Mesenchymal stem cell (in vitro differentiated cells and primary cell): ENCODE results near the gene SLC35F4.

ENCODE experiments used
- DNase-seq: peaks from one replicate; pipeline ENCODE4 v3.0.0-alpha.2; 2013
- H2AFZ ChIP-seq: one replicate; pipeline ENCODE4 v1.6.1; 2013; ENCODE audit warnings: low read depth, mild to moderate bottlenecking, control low read depth, inconsistent platforms, low read length, moderate library complexity
- H2AK5ac ChIP-seq: 2 replicates; pipeline ENCODE4 v1.6.1; 2013; ENCODE audit warnings: low read length, moderate library complexity, mild to moderate bottlenecking, inconsistent platforms; ENCODE audit not compliant: severe bottlenecking
- H2BK120ac ChIP-seq: one replicate; pipeline ENCODE4 v1.6.1; 2013; ENCODE audit warnings: low read depth, mild to moderate bottlenecking, inconsistent platforms, low read length, moderate library complexity
- H2BK12ac ChIP-seq, 2 experiments: one replicate each; pipeline ENCODE4 v1.6.1; 2013; ENCODE audit warnings: inconsistent platforms in 2 of 2, low read length in 2 of 2, mild to moderate bottlenecking in 2 of 2, moderate library complexity in 2 of 2, control low read depth in 1 of 2
- H2BK15ac ChIP-seq: one replicate; pipeline ENCODE4 v1.6.1; 2013; ENCODE audit warnings: mild to moderate bottlenecking, low read depth, inconsistent platforms; ENCODE audit not compliant: poor library complexity, severe bottlenecking
- H2BK5ac ChIP-seq: 2 replicates; pipeline ENCODE4 v1.6.1; 2013; ENCODE audit warnings: low read depth, mild to moderate bottlenecking, low read length, control low read depth, inconsistent platforms; ENCODE audit not compliant: poor library complexity, severe bottlenecking
- H3K14ac ChIP-seq, 2 experiments: one replicate each; pipeline ENCODE4 v1.6.1; 2013; ENCODE audit warnings: inconsistent platforms in 2 of 2, low read length in 2 of 2, control low read depth in 1 of 2, mild to moderate bottlenecking in 1 of 2, moderate library complexity in 1 of 2
- H3K18ac ChIP-seq, 2 experiments: one replicate each; pipeline ENCODE4 v1.6.1; 2013; ENCODE audit warnings: inconsistent platforms in 2 of 2, low read length in 2 of 2, control low read depth in 1 of 2, low read depth in 1 of 2, mild to moderate bottlenecking in 1 of 2
- H3K23ac ChIP-seq, 2 experiments: one replicate each; pipeline ENCODE4 v1.6.1; 2013; ENCODE audit warnings: inconsistent platforms in 2 of 2, low read length in 2 of 2, mild to moderate bottlenecking in 2 of 2, moderate library complexity in 2 of 2, control low read depth in 1 of 2
- H3K27ac ChIP-seq: 2 replicates; pipeline ENCODE4 v1.5.1; 2013; ENCODE audit warnings: mild to moderate bottlenecking, moderate library complexity, low read length, control low read depth, inconsistent platforms; ENCODE audit not compliant: poor library complexity, severe bottlenecking
- H3K27me3 ChIP-seq, 2 experiments: 2 replicates each; pipeline versions ENCODE4 v1.6.1 to v1.7.0; 2013; ENCODE audit warnings: low read length in 2 of 2, mild to moderate bottlenecking in 2 of 2, moderate library complexity in 2 of 2, control low read depth in 1 of 2, inconsistent platforms in 1 of 2; ENCODE audit not compliant: control insufficient read depth in 1 of 2, insufficient read depth in 1 of 2
- H3K36me3 ChIP-seq, 2 experiments: 2 replicates each; pipeline versions ENCODE4 v1.6.1 to v1.7.0; 2013; ENCODE audit warnings: low read length in 2 of 2, control low read depth in 1 of 2, inconsistent platforms in 1 of 2, low read depth in 1 of 2, mild to moderate bottlenecking in 1 of 2; ENCODE audit not compliant: insufficient read depth in 2 of 2, control insufficient read depth in 1 of 2
- H3K4ac ChIP-seq, 2 experiments: one replicate each; pipeline ENCODE4 v1.6.1; 2013; ENCODE audit warnings: inconsistent platforms in 2 of 2, low read length in 2 of 2, mild to moderate bottlenecking in 2 of 2, moderate library complexity in 2 of 2, control low read depth in 1 of 2, low read depth in 1 of 2
- H3K4me1 ChIP-seq: 2 replicates; pipeline ENCODE4 v1.6.1; 2013; ENCODE audit warnings: low read depth, low read length, control low read depth; ENCODE audit not compliant: control insufficient read depth, insufficient read depth
- H3K4me2 ChIP-seq: 2 replicates; pipeline ENCODE4 v1.6.1; 2013; ENCODE audit warnings: low read length, mild to moderate bottlenecking, inconsistent platforms; ENCODE audit not compliant: poor library complexity, severe bottlenecking
- H3K4me3 ChIP-seq, 2 experiments: 2 replicates each; pipeline versions ENCODE4 v1.5.1 to v1.7.0; 2013; ENCODE audit warnings: low read length in 2 of 2, mild to moderate bottlenecking in 2 of 2, control low read depth in 1 of 2, low read depth in 1 of 2; ENCODE audit not compliant: insufficient read depth in 1 of 2
- H3K79me1 ChIP-seq: replicated peaks from 2 replicates; pipeline ENCODE4 v1.6.1; 2013; ENCODE audit warnings: mild to moderate bottlenecking, control low read depth, low read length, inconsistent platforms; ENCODE audit not compliant: poor library complexity, severe bottlenecking
- H3K9ac ChIP-seq: 2 replicates; pipeline ENCODE4 v1.7.0; 2013; ENCODE audit warnings: mild to moderate bottlenecking, low read length, moderate library complexity
- H3K9me3 ChIP-seq: 2 replicates; pipeline ENCODE4 v1.7.0; 2013; ENCODE audit warnings: mild to moderate bottlenecking, low read length; ENCODE audit not compliant: control insufficient read depth
- H4K8ac ChIP-seq: one replicate; pipeline ENCODE4 v1.6.1; 2013; ENCODE audit warnings: inconsistent platforms, mild to moderate bottlenecking, low read length, moderate library complexity
- H4K91ac ChIP-seq: one replicate; pipeline ENCODE4 v1.6.1; 2013; ENCODE audit warnings: mild to moderate bottlenecking, low read length, inconsistent platforms
- WGBS: methylation state at CpG from one replicate; pipeline ENCODE4 v1.1.7; 2013; ENCODE audit warnings: mixed read lengths; 5-methylcytosine and 5-hydroxymethylcytosine counted together

The SLC35F4 gene

DNA sequence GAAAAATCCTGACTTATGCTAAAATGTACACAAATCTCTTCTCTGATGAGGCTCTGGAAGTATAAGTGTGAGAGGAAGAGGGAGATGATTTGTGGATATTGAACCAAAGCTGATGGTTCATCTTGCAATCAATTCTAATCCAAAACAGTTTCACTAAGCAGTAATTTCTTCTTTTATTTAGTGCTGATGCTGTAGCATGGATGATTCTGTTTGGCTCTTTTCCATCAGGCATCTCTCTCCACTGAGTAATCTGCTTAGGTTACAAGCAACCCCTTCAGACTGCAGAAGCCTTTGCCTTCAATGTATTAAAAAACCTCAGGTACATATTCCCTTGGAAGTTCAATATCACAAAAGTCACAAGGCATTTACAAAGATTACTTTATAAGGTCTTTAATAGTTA lies 213.1 kb downstream of the SLC35F4 start:
- H4K8ac ChIP-seq = no peak overlapping the region
- no peaks in the 10 kb centered on the region for H3K9me3 ChIP-seq
- H2BK5ac ChIP-seq = no peak overlapping the region
- peaks cover 3% of the 10 kb centered on the region for H3K4me1 ChIP-seq
- H3K4me2 ChIP-seq = no peak overlapping the region
- H3K4ac ChIP-seq = no peak overlapping the region
- no peak overlapping the region for H2BK12ac ChIP-seq
- peaks cover 0 to 7% of the 10 kb centered on the region in 2 experiments for H3K27me3 ChIP-seq
- no peak overlapping the region for H3K18ac ChIP-seq
- no peaks in the 10 kb centered on the region for H3K36me3 ChIP-seq
- H4K91ac ChIP-seq = no peak overlapping the region
- no peak overlapping the region for H2BK120ac ChIP-seq
- no peak overlapping the region for H2BK15ac ChIP-seq
- no peak overlapping the region for H2AFZ ChIP-seq
- no peak overlapping the region for H3K23ac ChIP-seq
- no peak for DNase-seq
- H2AK5ac ChIP-seq = no peak overlapping the region
- no peaks in the 10 kb centered on the region for H3K79me1 ChIP-seq
- no peak overlapping the region for H3K4me3 ChIP-seq
- H3K27ac ChIP-seq = no peak overlapping the region
- no peak overlapping the region for H3K9ac ChIP-seq
- no peak overlapping the region for H3K14ac ChIP-seq

DNA sequence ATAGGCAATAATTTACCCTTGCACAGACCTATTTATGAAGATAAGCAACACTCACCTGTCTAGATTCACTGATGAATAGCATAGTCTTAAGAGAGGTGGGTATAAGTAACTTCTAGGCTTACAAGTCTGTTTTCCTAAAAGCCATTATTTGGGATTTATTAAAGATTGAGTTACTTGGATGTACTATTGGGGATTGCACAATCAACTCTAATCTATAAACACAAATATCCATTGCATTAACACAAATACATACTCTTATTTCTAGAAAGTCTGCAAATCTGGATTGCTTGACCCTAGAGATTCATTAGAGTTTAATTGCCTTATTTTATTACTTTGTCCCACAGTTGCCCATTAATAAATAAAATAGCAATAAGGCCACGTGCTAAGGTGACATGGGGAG lies 224.1 kb downstream of the SLC35F4 start:
- no peaks in the 10 kb centered on the region for H3K79me1 ChIP-seq
- no peak overlapping the region for H4K91ac ChIP-seq
- no peak overlapping the region for H2BK12ac ChIP-seq
- H2BK5ac ChIP-seq = no peak overlapping the region
- H3K27me3 ChIP-seq = no peaks in the 10 kb centered on the region
- no peaks in the 10 kb centered on the region for H3K9me3 ChIP-seq
- no peak overlapping the region for H3K14ac ChIP-seq
- no peak overlapping the region for H3K9ac ChIP-seq
- no peak overlapping the region for H3K4me3 ChIP-seq
- no peak overlapping the region for H2AK5ac ChIP-seq
- H3K4me1 ChIP-seq = no peaks in the 10 kb centered on the region
- no peak overlapping the region for H3K27ac ChIP-seq
- WGBS = 0% methylated on average over 1 of the region's 1 CpG
- H2BK15ac ChIP-seq = no peak overlapping the region
- no peak overlapping the region for H3K4ac ChIP-seq
- no peak overlapping the region for H2AFZ ChIP-seq
- no peak overlapping the region for H3K23ac ChIP-seq
- no peaks in the 10 kb centered on the region for H3K36me3 ChIP-seq
- H4K8ac ChIP-seq = no peak overlapping the region
- H3K4me2 ChIP-seq = no peak overlapping the region
- no peak for DNase-seq
- H2BK120ac ChIP-seq = no peak overlapping the region
- no peak overlapping the region for H3K18ac ChIP-seq

DNA sequence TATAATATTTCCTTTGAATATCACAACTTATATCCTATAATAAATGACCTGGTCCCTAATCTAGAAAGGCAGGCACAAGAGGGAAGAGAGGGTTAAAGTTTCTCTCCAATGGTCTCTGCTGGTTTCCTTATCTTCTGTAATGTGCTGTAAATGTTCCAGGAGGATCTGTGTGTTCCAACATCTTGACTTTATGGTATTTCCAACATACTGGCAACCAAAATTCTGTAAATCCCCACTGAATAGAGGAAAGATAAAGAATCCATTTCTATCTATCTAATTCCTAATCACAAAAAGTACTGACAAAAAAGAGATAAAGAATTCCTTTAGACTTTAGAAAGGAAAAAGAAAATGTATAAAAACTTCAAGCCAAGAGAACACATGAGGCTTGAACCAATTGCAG lies 225.9 kb downstream of the SLC35F4 start:
- no peak for DNase-seq
- Histone ChIP-seq H2AK5ac (no peak overlapping the region), H3K27me3 (no peaks in the 10 kb centered on the region), H4K8ac (no peak overlapping the region), H3K27ac (no peak overlapping the region), H3K9me3 (no peaks in the 10 kb centered on the region), H3K4me1 (no peaks in the 10 kb centered on the region), H2BK120ac (no peak overlapping the region), H2BK12ac (no peak overlapping the region), H2AFZ (no peak overlapping the region), H3K18ac (no peak overlapping the region), H3K4me3 (no peak overlapping the region), H3K14ac (no peak overlapping the region), H3K79me1 (no peaks in the 10 kb centered on the region), H3K4me2 (no peak overlapping the region), H3K4ac (no peak overlapping the region), H3K23ac (no peak overlapping the region), H2BK15ac (no peak overlapping the region), H2BK5ac (no peak overlapping the region), H3K9ac (no peak overlapping the region), H3K36me3 (no peaks in the 10 kb centered on the region), H4K91ac (no peak overlapping the region)

DNA sequence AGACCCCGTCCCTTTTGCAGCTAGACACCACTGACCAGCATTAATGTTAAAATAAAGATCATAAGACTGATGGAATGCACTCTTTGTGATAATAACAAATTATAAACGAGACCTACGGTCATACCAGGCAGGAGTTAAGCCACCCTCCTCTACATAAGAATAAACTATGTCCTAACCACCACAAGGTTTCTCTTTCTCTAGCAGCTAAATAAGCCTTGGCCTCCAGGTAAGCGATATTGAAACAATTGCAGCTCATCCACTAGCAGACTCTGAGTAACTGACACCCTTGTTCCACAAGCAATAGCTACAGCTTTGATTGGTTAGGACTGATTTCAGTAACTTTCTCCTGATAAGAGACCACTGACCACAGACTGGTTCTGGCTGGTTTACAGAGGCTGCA lies 228.0 kb downstream of the SLC35F4 start:
- Histone ChIP-seq H2AFZ (no peak overlapping the region), H4K8ac (no peak overlapping the region), H3K4me2 (no peak overlapping the region), H3K36me3 (no peaks in the 10 kb centered on the region), H3K23ac (no peak overlapping the region), H3K9me3 (no peaks in the 10 kb centered on the region), H2BK15ac (no peak overlapping the region), H2BK12ac (no peak overlapping the region), H4K91ac (no peak overlapping the region), H2AK5ac (no peak overlapping the region), H2BK5ac (no peak overlapping the region), H3K9ac (no peak overlapping the region), H3K27ac (no peak overlapping the region), H3K79me1 (no peaks in the 10 kb centered on the region), H3K4me3 (no peak overlapping the region), H3K4ac (no peak overlapping the region), H2BK120ac (no peak overlapping the region), H3K27me3 (peaks cover 0 to 3% of the 10 kb centered on the region in 2 experiments), H3K18ac (no peak overlapping the region), H3K14ac (no peak overlapping the region), H3K4me1 (no peaks in the 10 kb centered on the region)
- no peak for DNase-seq
- WGBS = 74% methylated on average over 4 of the region's 4 CpGs
